Activated naive CD4-positive, alpha-beta T cell treated with anti-CD3 and anti-CD28 coated beads, Interleukin-2, amount 10 ng/mL, durations not matched to agents 7 days and 5 days (primary cell): ENCODE measurements around the gene DHTKD1.
"Not testable (repeated sequence)": the region's sequence is repeated elsewhere in the genome, so short reads cannot be mapped to it uniquely, and the experiment has no call there.

Experiments
- CTCF ChIA-PET: fragments of 350-600 bp; sonication (Branson Sonifier 250); formaldehyde crosslinking; loops from one replicate; lab custom pipeline; 2021; ENCODE audit warnings: antibody characterized with exemption; lab: Charles Lee
- DNase-seq: peaks from one replicate; pipeline ENCODE4 v3.0.0-alpha.2; 2020
- H3K27ac Mint-ChIP-seq: one replicate; pipeline ENCODE4 v1.8.0; 2021; ENCODE audit warnings: mild to moderate bottlenecking, moderate library complexity, mixed read lengths
- H3K27me3 Mint-ChIP-seq: one replicate; pipeline ENCODE4 v1.8.0; 2021; ENCODE audit warnings: mild to moderate bottlenecking, mixed read lengths
- H3K36me3 Mint-ChIP-seq: one replicate; pipeline ENCODE4 v1.8.0; 2021; ENCODE audit warnings: mixed read lengths
- H3K4me1 Mint-ChIP-seq: one replicate; pipeline ENCODE4 v1.8.0; 2021; ENCODE audit warnings: mixed read lengths
- H3K4me3 Mint-ChIP-seq: one replicate; pipeline ENCODE4 v1.8.0; 2021; ENCODE audit warnings: mild to moderate bottlenecking, moderate library complexity, mixed read lengths
- H3K9me3 Mint-ChIP-seq: one replicate; pipeline ENCODE4 v1.8.0; 2021; ENCODE audit warnings: mixed read lengths

Gene DHTKD1

DNA sequence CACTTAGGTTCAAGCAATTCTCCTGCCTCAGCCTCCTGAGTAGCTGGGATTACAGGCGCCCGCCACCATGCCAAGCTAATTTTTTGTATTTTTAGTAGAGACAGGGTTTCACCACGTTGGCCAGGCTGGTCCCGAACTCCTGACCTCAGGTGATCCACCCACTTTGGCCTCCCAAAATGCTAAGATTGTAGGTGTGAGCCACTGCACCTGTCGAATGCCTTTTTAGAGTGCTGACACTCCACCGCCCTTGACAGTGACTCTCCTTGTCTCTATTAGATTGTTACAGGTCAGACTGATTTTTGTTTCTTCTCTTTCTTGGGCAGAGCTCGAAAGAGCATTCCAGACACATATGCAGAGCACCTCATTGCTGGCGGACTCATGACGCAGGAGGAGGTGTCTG lies 28.6 kb downstream of the DHTKD1 start:
- H3K4me3 Mint-ChIP-seq, H3K4me1 Mint-ChIP-seq, CTCF ChIA-PET, DNase-seq, H3K27me3 Mint-ChIP-seq, H3K27ac Mint-ChIP-seq, H3K9me3 Mint-ChIP-seq: not testable (repeated sequence)
- peaks cover 47% of the 10 kb centered on the region for H3K36me3 Mint-ChIP-seq

DNA sequence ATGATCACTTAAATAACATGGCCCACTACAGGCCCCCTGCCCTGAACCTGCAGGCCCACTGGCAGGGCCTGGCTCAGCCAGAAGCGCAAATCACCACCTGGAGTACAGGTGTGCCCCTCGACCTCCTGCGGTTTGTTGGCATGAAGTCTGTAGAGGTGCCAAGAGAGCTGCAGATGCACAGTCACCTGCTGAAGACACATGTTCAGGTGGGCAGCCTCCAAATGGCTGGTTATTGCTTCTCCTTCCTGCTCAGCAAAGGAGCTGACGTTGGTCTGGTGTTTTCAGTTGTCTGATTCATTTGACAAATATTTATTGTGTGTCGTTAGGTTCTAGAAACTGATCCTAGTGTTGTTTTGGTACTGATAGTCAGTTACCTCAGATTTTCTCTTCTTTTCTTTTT lies 29.0 kb downstream of the DHTKD1 start:
- no peaks in the 10 kb centered on the region for H3K4me1 Mint-ChIP-seq
- no peak overlapping the region for H3K27ac Mint-ChIP-seq
- CTCF ChIA-PET: no interaction called here

DNA sequence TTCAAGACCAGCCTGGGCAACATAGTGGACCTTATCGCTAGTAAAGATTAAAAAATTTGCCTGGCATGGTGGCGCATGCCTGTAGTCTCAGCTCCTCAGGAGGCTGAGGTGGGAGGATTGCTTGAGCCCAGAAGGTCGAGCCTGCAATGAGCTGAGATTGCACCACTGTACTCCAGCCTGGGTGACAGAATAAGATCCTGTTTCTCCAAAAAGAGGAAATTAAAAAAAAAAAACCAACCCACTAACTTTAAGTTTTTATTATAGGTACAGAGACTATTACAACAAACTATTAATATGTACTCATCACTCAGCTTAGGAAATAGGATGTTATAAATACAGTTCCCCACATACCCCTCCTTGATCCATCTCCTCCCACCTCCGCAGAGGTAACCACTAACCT lies 30.2 kb downstream of the DHTKD1 start:
- Mint-ChIP-seq H3K9me3 (no peaks in the 10 kb centered on the region), H3K36me3 (peaks cover 44% of the 10 kb centered on the region), H3K4me1 (no peaks in the 10 kb centered on the region), H3K27ac (no peak overlapping the region), H3K27me3 (no peaks in the 10 kb centered on the region), H3K4me3 (no peak overlapping the region)
- DNase-seq: no peak
- CTCF ChIA-PET: no interaction called here

More for the DNA sequence above, 29.0 kb downstream of the DHTKD1 start:
- Mint-ChIP-seq H3K4me3 (no peak overlapping the region), H3K27me3 (no peaks in the 10 kb centered on the region), H3K36me3 (peaks cover 46% of the 10 kb centered on the region), H3K9me3 (no peaks in the 10 kb centered on the region)
- no peak for DNase-seq

DNA sequence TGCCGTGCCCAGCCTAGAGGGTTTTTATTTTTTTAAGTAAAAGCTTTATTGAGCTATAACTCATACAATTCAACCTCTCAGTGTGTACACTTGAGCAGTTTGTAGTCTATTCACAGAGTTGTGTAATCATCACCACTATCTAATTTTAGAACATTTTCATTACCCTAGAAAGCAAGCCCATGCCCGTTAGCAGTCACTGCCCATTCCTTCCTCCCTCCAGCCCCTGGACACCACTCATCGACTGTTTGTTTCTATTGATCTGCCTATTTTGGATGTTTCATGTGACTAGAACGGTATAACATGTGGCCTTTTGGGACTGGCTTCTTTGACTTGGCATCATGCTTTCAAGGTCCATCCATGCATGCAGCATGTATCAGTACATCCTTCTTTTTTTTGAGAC lies 35.0 kb downstream of the DHTKD1 start:
- Mint-ChIP-seq H3K27ac (no peak overlapping the region), H3K27me3 (no peaks in the 10 kb centered on the region), H3K9me3 (no peaks in the 10 kb centered on the region), H3K4me3 (no peak overlapping the region), H3K4me1 (no peaks in the 10 kb centered on the region), H3K36me3 (peaks cover 43% of the 10 kb centered on the region)
- DNase-seq: no peak
- CTCF ChIA-PET: no interaction called here

DNA sequence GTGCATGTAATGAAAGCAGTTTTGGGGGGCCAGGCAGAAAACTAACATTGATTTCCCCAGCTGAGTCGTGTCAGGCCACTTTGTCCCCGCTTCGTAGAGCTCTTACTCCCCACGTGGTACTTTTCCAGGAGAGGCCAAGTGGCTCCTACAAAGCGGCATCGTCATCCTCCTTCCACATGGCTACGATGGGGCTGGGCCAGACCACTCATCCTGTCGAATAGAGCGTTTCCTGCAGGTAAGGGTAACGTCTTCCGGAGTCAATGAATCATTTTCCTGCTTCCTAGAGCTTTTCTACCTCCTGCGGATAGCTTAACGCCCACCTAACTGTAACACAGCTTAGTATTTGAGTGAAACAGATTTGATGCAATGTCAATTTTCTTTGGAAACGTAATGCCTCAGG lies 39.0 kb downstream of the DHTKD1 start:
- CTCF ChIA-PET: no interaction called here
- DNase-seq: no peak
- H3K9me3 Mint-ChIP-seq: no peaks in the 10 kb centered on the region
- peaks cover 11% of the 10 kb centered on the region for H3K4me1 Mint-ChIP-seq
- H3K4me3 Mint-ChIP-seq: no peak overlapping the region
- H3K36me3 Mint-ChIP-seq: peaks cover 29% of the 10 kb centered on the region
- H3K27me3 Mint-ChIP-seq: no peaks in the 10 kb centered on the region
- H3K27ac Mint-ChIP-seq: no peak overlapping the region

DNA sequence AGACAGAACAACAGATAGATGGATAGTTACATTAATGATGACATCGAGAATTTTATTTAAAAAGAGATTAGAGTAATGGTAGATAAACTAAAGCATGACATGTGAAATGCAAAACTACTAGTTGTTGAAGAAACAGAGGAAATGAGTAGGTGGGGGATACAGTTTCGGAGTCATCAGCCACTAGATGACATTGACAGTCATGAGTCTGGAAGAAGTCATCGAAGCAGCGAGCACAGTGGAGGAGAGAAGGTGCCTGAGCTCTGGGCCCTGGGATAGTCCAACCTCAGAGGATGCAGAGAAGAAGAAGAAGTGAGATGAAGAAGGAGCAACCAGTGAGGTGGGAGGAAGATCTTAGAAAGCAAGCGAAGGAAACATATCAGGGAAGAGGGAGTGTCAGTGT lies 40.5 kb downstream of the DHTKD1 start:
- peaks cover 21% of the 10 kb centered on the region for H3K4me1 Mint-ChIP-seq
- no peak for DNase-seq
- H3K27me3 Mint-ChIP-seq: no peaks in the 10 kb centered on the region
- peak overlapping the region; percentile 2 for H3K27ac Mint-ChIP-seq
- peaks cover 24% of the 10 kb centered on the region for H3K36me3 Mint-ChIP-seq
- CTCF ChIA-PET: no interaction called here
- H3K4me3 Mint-ChIP-seq: no peak overlapping the region
- no peaks in the 10 kb centered on the region for H3K9me3 Mint-ChIP-seq

DNA sequence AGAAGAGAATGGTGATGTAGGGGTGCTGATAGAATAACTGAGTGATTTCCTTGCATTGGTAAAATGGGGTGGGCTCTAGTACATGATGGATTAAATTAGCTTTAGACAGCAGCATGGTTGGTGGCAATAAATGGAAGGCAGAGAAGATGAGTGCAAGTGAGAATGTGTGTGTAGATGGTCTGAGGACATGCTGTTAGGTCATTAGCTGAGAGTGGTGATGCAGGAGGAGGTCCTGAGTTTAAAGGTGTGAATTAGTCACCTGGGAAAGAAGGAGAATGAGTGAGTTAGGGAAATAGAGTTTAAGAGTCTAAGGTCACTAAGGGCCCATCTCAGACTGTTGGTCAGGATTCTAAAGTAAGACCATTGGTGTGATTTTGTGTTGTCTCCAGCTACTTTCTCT lies 42.8 kb downstream of the DHTKD1 start:
- CTCF ChIA-PET: interaction anchor here (1.1 to 1.3 kb wide), 2 partner anchors 32 to 104 kb away, joined by 3 read pairs; no protein-coding TSS in a partner anchor
- H3K36me3 Mint-ChIP-seq: peaks cover 21% of the 10 kb centered on the region
- no peak overlapping the region for H3K4me3 Mint-ChIP-seq
- H3K27me3 Mint-ChIP-seq: no peaks in the 10 kb centered on the region
- no peak for DNase-seq
- H3K9me3 Mint-ChIP-seq: no peaks in the 10 kb centered on the region
- H3K27ac Mint-ChIP-seq: peak overlapping the region; percentile 16
- peaks cover 24% of the 10 kb centered on the region for H3K4me1 Mint-ChIP-seq

DNA sequence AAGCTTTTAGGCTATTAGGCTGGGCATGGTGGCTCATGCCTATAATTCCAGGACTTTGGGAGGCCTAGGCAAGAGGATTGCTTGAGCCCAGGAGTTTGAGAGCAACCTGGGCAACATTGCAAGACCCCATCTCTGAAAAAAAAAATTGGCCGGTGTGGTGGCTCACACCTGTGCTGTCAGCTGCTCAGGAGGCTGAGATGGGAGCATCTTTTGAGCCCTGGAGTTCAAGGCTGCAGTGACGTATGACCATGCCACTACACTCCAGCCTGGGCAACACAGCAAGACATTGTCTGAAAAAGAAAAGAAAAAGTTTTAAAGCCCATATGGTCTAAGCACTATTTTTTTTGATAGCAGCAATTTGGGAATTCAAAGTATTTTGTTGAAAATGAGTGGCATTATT lies 44.9 kb downstream of the DHTKD1 start:
- Mint-ChIP-seq H3K4me3 (no peak overlapping the region), H3K27me3 (no peaks in the 10 kb centered on the region), H3K36me3 (peaks cover 22% of the 10 kb centered on the region), H3K4me1 (peaks cover 24% of the 10 kb centered on the region), H3K9me3 (no peaks in the 10 kb centered on the region), H3K27ac (no peak overlapping the region)
- CTCF ChIA-PET: no interaction called here
- no peak for DNase-seq

DNA sequence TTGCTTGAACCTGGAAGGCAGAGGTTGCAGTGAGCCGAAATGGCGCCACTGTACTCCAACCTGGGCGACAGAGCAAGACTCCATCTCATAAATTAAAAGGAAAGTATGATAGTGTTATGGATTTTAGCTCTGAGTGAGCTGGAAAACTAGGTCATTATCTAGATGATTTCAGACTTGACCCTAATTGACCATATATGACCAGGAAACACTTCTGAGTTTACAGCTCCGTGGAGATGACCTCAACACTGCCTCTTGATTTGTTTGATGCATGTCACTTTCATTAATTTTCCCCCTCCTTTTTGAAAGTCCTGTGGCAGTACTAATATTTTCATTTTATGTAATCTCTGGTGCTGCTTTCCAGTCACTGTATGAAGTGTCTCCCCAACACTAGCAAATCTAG lies 52.9 kb downstream of the DHTKD1 start:
- Mint-ChIP-seq H3K27me3 (no peaks in the 10 kb centered on the region), H3K4me3 (no peak overlapping the region), H3K27ac (peak overlapping the region; percentile 42), H3K9me3 (no peaks in the 10 kb centered on the region), H3K36me3 (peaks cover 42% of the 10 kb centered on the region), H3K4me1 (peaks cover 28% of the 10 kb centered on the region)
- CTCF ChIA-PET: no interaction called here
- no peak for DNase-seq

DNA sequence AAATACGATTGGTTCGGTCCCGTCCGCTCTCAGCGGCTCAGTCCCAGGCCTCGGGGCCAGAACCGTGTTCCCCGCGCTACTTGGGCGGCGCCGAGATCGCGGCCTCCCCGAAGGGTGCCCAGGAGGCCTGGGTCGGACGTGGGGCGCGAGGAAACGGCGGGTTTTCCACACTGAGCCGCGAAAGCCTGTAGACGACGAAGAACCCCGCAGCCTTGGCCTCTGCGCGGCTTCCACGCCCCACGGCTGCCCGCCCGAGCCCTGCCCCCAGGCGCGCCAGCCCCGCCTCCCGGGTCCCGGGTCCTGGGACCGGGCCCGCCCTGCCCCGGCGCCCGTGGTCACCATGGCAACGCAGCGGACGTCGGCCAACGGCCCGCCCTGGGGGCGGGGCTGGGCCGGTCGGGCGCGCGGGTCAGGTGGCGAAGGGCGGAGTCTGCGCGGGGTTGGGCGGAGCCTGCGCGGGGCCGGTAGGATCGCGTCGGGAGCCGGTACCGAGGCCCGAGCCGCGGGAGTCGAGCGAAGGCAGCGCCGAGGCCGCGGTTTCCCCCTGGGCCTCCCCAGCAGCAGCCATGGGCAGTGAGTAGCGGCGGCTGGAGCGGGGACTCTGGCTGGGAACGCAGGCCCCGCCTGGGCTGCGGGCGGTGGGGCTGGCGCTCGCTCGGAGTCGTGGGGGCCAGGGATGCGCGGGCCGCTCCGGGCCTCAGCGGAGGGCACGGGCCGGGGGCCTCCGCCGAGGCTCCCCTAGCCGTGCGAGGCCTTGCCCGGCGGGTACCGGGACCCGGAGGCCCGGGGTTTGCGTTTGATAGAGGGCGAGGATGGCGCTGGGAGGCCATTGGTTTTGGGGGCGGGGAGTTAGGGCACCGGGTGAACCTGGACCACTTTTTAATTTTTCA lies 60.7 kb downstream of the DHTKD1 start, which contains the start of gene SEC61A2:
Gene SEC61A2, plus strand, starts transcription at position 456 of the 890 bp plus-strand sequence. Its CDS starts 111 bp downstream, at position 567.
- Mint-ChIP-seq H3K27ac (peak within 1 kb of the TSS; percentile 91), H3K4me3 (peak within 1 kb of the TSS; percentile 89), H3K9me3 (no peaks in the 10 kb centered on the region), H3K4me1 (peaks cover 27% of the 10 kb centered on the region), H3K36me3 (peaks cover 10% of the 10 kb centered on the region), H3K27me3 (no peaks in the 10 kb centered on the region)
- CTCF ChIA-PET: interaction anchor here (0.9 kb wide), 1 partner anchor 62 kb away, joined by 3 read pairs; no protein-coding TSS in a partner anchor
- peak; percentile 98 for DNase-seq

DNA sequence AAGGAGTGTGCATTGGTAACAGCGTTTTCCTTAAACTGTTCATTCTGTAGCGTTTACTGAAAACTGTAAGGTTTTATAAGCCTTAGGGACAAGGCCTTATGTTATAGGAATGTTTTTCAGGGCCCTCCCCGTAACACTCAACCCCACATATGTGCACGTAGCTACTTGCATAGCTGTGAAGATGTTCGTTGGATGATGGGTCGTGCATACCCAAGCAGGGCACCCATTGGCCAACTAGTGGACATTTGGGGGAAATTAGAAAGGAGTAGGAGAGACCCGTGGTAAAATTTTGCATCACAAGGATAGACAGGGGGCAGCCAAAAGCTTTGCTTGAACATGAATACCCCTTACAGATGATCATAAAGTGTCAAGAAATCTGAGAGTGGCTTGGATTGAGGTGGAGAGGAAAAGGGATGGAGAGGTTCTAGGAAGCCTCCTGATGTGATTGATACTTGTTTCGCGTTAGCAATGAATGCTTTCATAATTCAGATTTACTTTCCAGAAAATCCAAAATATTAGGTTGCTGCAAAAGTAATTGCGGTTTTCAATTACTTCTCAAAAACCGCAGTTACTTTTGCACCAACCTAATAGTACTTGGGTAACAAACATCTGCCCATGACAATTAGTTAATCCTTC lies 61.6 kb downstream of the DHTKD1 start:
- peak overlapping the region; percentile 81 for H3K27ac Mint-ChIP-seq
- no peaks in the 10 kb centered on the region for H3K9me3 Mint-ChIP-seq
- H3K27me3 Mint-ChIP-seq: no peaks in the 10 kb centered on the region
- CTCF ChIA-PET: interaction anchor here (0.9 kb wide), 1 partner anchor 61 kb away, joined by 3 read pairs; no protein-coding TSS in a partner anchor
- H3K4me3 Mint-ChIP-seq: peak overlapping the region; percentile 89
- H3K4me1 Mint-ChIP-seq: peaks cover 23% of the 10 kb centered on the region
- peak; percentile 47 for DNase-seq
- peaks cover 10% of the 10 kb centered on the region for H3K36me3 Mint-ChIP-seq

DNA sequence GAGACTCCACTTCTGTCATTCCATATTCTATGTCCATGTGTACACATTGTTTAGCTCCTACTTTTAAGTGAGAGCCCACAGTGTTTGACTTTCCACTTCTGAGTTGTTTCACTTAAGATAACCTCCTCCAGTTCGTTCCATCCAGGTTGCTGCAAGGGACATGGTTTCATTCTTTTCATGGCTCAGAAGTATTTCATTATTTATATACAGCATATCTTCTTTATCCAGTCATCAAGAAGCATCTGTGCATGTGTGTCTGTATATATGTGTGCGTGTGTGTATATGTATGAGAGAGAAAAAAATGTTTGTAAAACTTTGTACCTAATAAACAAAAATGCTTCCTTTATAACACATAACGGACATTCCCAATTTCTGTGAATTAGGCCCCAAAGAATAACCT lies 66.9 kb downstream of the DHTKD1 start:
- Mint-ChIP-seq H3K27ac (no peak overlapping the region), H3K36me3 (peaks cover 22% of the 10 kb centered on the region), H3K27me3 (no peaks in the 10 kb centered on the region), H3K9me3 (no peaks in the 10 kb centered on the region), H3K4me3 (no peak overlapping the region), H3K4me1 (peaks cover 8% of the 10 kb centered on the region)
- CTCF ChIA-PET: no interaction called here
- DNase-seq: no peak

DNA sequence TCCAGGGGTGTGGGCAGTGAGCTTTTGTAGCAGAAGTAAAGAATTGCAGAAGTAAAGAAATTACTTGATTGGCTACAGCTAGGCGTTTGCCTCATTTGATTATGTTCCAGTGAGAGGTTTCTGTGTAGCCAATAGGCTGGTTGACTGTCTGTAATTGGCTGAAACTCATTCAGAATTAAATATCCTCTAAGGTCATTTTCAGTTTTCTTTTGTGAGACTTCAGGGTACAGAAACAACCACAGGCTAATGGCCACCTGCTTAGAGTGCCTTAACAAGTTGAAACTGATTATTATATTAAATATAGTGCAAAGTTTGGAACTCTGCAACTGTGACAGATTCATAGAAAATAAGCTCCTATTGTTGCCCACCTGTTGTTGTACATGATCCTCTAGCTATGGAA lies 71.3 kb downstream of the DHTKD1 start:
- no peak overlapping the region for H3K4me3 Mint-ChIP-seq
- CTCF ChIA-PET: no interaction called here
- no peaks in the 10 kb centered on the region for H3K9me3 Mint-ChIP-seq
- H3K36me3 Mint-ChIP-seq: peaks cover 35% of the 10 kb centered on the region
- no peak overlapping the region for H3K27ac Mint-ChIP-seq
- no peaks in the 10 kb centered on the region for H3K4me1 Mint-ChIP-seq
- no peaks in the 10 kb centered on the region for H3K27me3 Mint-ChIP-seq
- no peak for DNase-seq

DNA sequence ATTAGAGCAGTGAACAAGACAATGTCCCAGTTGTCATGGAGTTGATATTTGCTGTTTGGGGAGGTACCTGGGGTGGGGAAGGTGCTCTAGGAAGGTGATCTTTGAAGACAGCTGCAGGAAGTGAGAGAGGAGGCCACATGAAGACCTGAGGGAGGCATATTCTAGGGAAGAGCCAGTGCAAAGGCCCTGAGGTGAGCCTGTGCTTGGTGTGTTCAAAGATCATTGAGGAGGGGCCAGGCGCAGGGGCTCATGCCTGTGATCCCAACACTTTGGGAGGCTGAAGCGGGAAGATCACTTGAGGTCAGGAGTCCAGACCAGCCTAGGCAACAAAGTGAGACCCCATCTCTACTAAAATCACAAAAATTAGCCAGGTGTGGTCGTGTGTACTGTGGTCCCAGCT lies 75.8 kb downstream of the DHTKD1 start:
- no peaks in the 10 kb centered on the region for H3K4me1 Mint-ChIP-seq
- peaks cover 34% of the 10 kb centered on the region for H3K36me3 Mint-ChIP-seq
- H3K9me3 Mint-ChIP-seq: no peaks in the 10 kb centered on the region
- CTCF ChIA-PET: no interaction called here
- no peak overlapping the region for H3K27ac Mint-ChIP-seq
- no peaks in the 10 kb centered on the region for H3K27me3 Mint-ChIP-seq
- no peak overlapping the region for H3K4me3 Mint-ChIP-seq
- no peak for DNase-seq

DNA sequence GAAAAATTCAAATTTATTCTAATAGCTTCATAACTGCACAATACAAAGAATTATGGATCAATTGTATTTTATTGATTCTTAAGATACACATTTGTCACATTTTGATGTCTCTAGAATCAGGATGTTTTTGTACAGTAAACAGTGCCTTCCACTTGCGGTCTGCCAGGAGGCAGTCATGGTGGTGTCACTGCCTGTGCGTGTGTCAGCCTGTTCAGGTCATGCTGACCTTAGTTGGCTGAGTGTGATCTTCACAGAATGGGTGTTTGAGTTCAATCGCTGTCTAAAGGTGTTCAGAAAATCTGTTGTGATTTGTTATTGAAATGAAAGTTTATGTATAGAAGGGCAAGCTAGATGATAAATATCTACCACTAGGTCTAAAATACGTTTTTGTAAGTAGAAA lies 81.4 kb downstream of the DHTKD1 start:
- DNase-seq: no peak
- no peak overlapping the region for H3K4me3 Mint-ChIP-seq
- H3K27me3 Mint-ChIP-seq: no peaks in the 10 kb centered on the region
- H3K27ac Mint-ChIP-seq: no peak overlapping the region
- H3K36me3 Mint-ChIP-seq: peaks cover 24% of the 10 kb centered on the region
- no peaks in the 10 kb centered on the region for H3K4me1 Mint-ChIP-seq
- H3K9me3 Mint-ChIP-seq: no peaks in the 10 kb centered on the region
- CTCF ChIA-PET: no interaction called here
